HL-60/S4 treated with phorbol 12-myristate 13-acetate at 8.2 ng/mL for 4 days and 3 days (cell line): ENCODE data around the gene MTERF2.

Source experiments
- in situ Hi-C: fragments of 300-500 bp; cut with MboI; formaldehyde crosslinking; loops from 2 replicates; pipeline ENCODE4 v1.15.0; 2022; ENCODE audit warnings: low sequenced_read_pairs

MTERF2 gene

GRCh38 chr12:106994579-106995220, 7.8 kb upstream of the MTERF2 start:
- in situ Hi-C loops = no loop called here

GRCh38 chr12:106987846-106988245, 900 bp upstream of the MTERF2 start:
- in situ Hi-C loops = no loop called here

GRCh38 chr12:106986135-106986534, 811 bp downstream of the MTERF2 start:
- in situ Hi-C loops = no loop called here

- in situ Hi-C loops = no loop called here
Measured at GRCh38 chr12:106985479-106985878, 1.5 kb downstream of the MTERF2 start.

- in situ Hi-C loops = no loop called here
Measured at GRCh38 chr12:106984588-106985137, 2.3 kb downstream of the MTERF2 start.

- in situ Hi-C loops = no loop called here
Measured at GRCh38 chr12:106982229-106982628, 4.7 kb downstream of the MTERF2 start.

GRCh38 chr12:106981788-106982187, 5.2 kb downstream of the MTERF2 start:
- in situ Hi-C loops = no loop called here

GRCh38 chr12:106980944-106981343, 6.0 kb downstream of the MTERF2 start:
- in situ Hi-C loops = no loop called here

GRCh38 chr12:106978035-106978800, 8.7 kb downstream of the MTERF2 start:
- in situ Hi-C loops = no loop called here

GRCh38 chr12:106976668-106977067, 10.3 kb downstream of the MTERF2 start:
- in situ Hi-C loops = no loop called here

- in situ Hi-C loops = no loop called here
Measured at GRCh38 chr12:106975993-106976658, 10.8 kb downstream of the MTERF2 start.

- in situ Hi-C loops = no loop called here
Measured at GRCh38 chr12:106975098-106975497, 11.8 kb downstream of the MTERF2 start.

GRCh38 chr12:106974511-106974910, 12.4 kb downstream of the MTERF2 start:
- in situ Hi-C loops = no loop called here

GRCh38 chr12:106973545-106973944, 13.4 kb downstream of the MTERF2 start:
- in situ Hi-C loops = no loop called here

- in situ Hi-C loops = no loop called here
Measured at GRCh38 chr12:106971065-106971464, 15.9 kb downstream of the MTERF2 start.

- in situ Hi-C loops = no loop called here
Measured at GRCh38 chr12:106964526-106964925, 22.4 kb downstream of the MTERF2 start.

- in situ Hi-C loops = no loop called here
Measured at GRCh38 chr12:106962286-106962685, 24.7 kb downstream of the MTERF2 start.

GRCh38 chr12:106960443-106960842, 26.5 kb downstream of the MTERF2 start:
- in situ Hi-C loops = no loop called here

- in situ Hi-C loops = no loop called here
Measured at GRCh38 chr12:106957583-106957982, 29.4 kb downstream of the MTERF2 start.

GRCh38 chr12:106956048-106956578, 30.8 kb downstream of the MTERF2 start:
- in situ Hi-C loops = no loop called here

GRCh38 chr12:106955377-106956047, 31.4 kb downstream of the MTERF2 start, which contains the start of gene TMEM263:
TMEM263 (plus strand) TSS chr12:106955907; CDS start chr12:106967117, 11,210 bp downstream.
- in situ Hi-C loops = no loop called here
